Natural killer cell (primary cell): ENCODE data around the gene CAPS. TPM values are rescaled to one million over a fixed set of nuclear protein-coding genes. Genes with fewer than 3 reads are reported as not detected.

Experiments
- ATAC-seq, 3 donors: fragments of 150-1000 bp in 2 of 3; fragments of 200-7000 bp in 1 of 3; cut with Tn5 transposase; 1 replicate in 1 of 3; 2 replicates in 2 of 3; pipeline ENCODE4 v1.10.0; 2021; ENCODE audit warnings: mild to moderate bottlenecking in 2 of 3, moderate library complexity in 2 of 3
- DNase-seq, 2 donors: peaks; one replicate each; pipeline versions ENCODE4 v3.0.0 to v3.0.0-alpha.2; 2013 to 2021; ENCODE audit warnings: mixed read lengths in 1 of 2
- H3K27ac ChIP-seq: one replicate; pipeline ENCODE4 v1.5.1; 2013; ENCODE audit warnings: mild to moderate bottlenecking, low read length
- H3K27me3 ChIP-seq: one replicate; pipeline ENCODE4 v1.6.1; 2013; ENCODE audit warnings: low read length; ENCODE audit not compliant: control insufficient read depth, insufficient read depth
- H3K36me3 ChIP-seq: one replicate; pipeline ENCODE4 v1.6.1; 2013; ENCODE audit warnings: low read length; ENCODE audit not compliant: control insufficient read depth, insufficient read depth
- H3K4me1 ChIP-seq: one replicate; pipeline ENCODE4 v1.6.1; 2013; ENCODE audit warnings: low read length; ENCODE audit not compliant: control insufficient read depth, insufficient read depth
- H3K4me3 ChIP-seq: one replicate; pipeline ENCODE4 v1.5.1; 2013; ENCODE audit warnings: low read length
- H3K9me3 ChIP-seq: one replicate; pipeline ENCODE4 v1.6.1; 2013; ENCODE audit warnings: low read length; ENCODE audit not compliant: control insufficient read depth, insufficient read depth
- H3K27ac Mint-ChIP-seq, 2 donors: one replicate each; pipeline ENCODE4 v1.8.0; 2022; ENCODE audit warnings: mild to moderate bottlenecking in 2 of 2, mixed read lengths in 2 of 2, moderate library complexity in 1 of 2
- H3K27me3 Mint-ChIP-seq, 2 donors: one replicate each; pipeline ENCODE4 v1.8.0; 2022; ENCODE audit warnings: low read depth in 2 of 2, mixed read lengths in 2 of 2
- H3K36me3 Mint-ChIP-seq: one replicate; pipeline ENCODE4 v1.8.0; 2022; ENCODE audit warnings: mixed read lengths
- H3K4me1 Mint-ChIP-seq, 2 donors: one replicate each; pipeline ENCODE4 v1.8.0; 2022; ENCODE audit warnings: mixed read lengths in 2 of 2
- H3K4me3 Mint-ChIP-seq: one replicate; pipeline ENCODE4 v1.8.0; 2022; ENCODE audit warnings: mild to moderate bottlenecking, moderate library complexity, mixed read lengths
- H3K9me3 Mint-ChIP-seq, 2 donors: one replicate each; pipeline ENCODE4 v1.8.0; 2022; ENCODE audit warnings: mixed read lengths in 2 of 2
- CTCF ChIP-seq: fragments of 200-600 bp; IDR thresholded peaks from one replicate; pipeline ENCODE4 v1.8.0; 2022; ENCODE audit warnings: antibody characterized with exemption
- WGBS: methylation state at CpG from one replicate; pipeline ENCODE4 v1.1.7; 2013; ENCODE audit warnings: missing lambda C conversion rate; ENCODE audit not compliant: insufficient coverage; 5-methylcytosine and 5-hydroxymethylcytosine counted together
- intact Hi-C: fragments of 100-400 bp; cut with micrococcal nuclease; formaldehyde crosslinking; loops from one replicate; pipeline ENCODE4 v1.14.2; 2022
- total RNA-seq, 4 donors: library from RNA; stranded (reverse); fragments of 120-200 nt in 1 of 4; gene quantifications; one replicate each; pipeline versions ENCODE4 v1.2.3 to v1.2.4, GENCODE V29; 2013 to 2022

Gene CAPS
- total RNA-seq, 3 donors from 2014 or later (not counting 1 experiment from before 2014, with no cell fraction given), result 34.0 to 41.6 (median 38.3) TPM

GRCh38 chr19:5948752-5949564, 34.9 kb downstream of the CAPS start:
- Histone ChIP-seq H3K4me1 (peaks cover 55% of the 10 kb centered on the region), H3K36me3 (peaks cover 6% of the 10 kb centered on the region), H3K4me3 (no peak overlapping the region), H3K9me3 (no peaks in the 10 kb centered on the region), H3K27ac (no peak overlapping the region), H3K27me3 (no peaks in the 10 kb centered on the region)
- intact Hi-C loops, result no loop called here
- TF ChIP-seq CTCF, result no peak
- H3K27me3 Mint-ChIP-seq, result no peaks in the 10 kb centered on the region
- 64% methylated on average over 11 of the region's 13 CpGs for WGBS
- H3K9me3 Mint-ChIP-seq, result no peaks in the 10 kb centered on the region
- peak in 1 of 2 donors; percentile 37 for DNase-seq
- no peaks in the 10 kb centered on the region for H3K36me3 Mint-ChIP-seq
- H3K4me3 Mint-ChIP-seq, result no peak overlapping the region
- ATAC-seq, result no peak
- H3K4me1 Mint-ChIP-seq, result peaks cover 73 to 95% of the 10 kb centered on the region in 2 donors
- H3K27ac Mint-ChIP-seq, result peak overlapping the region; percentile 44 to 51

GRCh38 chr19:5949792-5950305, 35.8 kb downstream of the CAPS start:
- peak in 1 of 2 donors; percentile 63 for DNase-seq
- intact Hi-C loops, result no loop called here
- Histone ChIP-seq H3K27ac (no peak overlapping the region), H3K36me3 (peaks cover 6% of the 10 kb centered on the region), H3K4me3 (no peak overlapping the region), H3K4me1 (peaks cover 64% of the 10 kb centered on the region), H3K9me3 (no peaks in the 10 kb centered on the region), H3K27me3 (no peaks in the 10 kb centered on the region)
- Mint-ChIP-seq H3K4me3 (no peak overlapping the region), H3K9me3 (no peaks in the 10 kb centered on the region), H3K4me1 (peaks cover 78 to 95% of the 10 kb centered on the region in 2 donors), H3K27me3 (no peaks in the 10 kb centered on the region), H3K27ac (peak overlapping the region; percentile 62 to 84), H3K36me3 (no peaks in the 10 kb centered on the region)
- no peak for ATAC-seq
- WGBS, result 61% methylated on average over 13 of the region's 13 CpGs
- no peak for TF ChIP-seq CTCF

- no peak overlapping the region for H3K4me3 Mint-ChIP-seq
- peaks cover 3% of the 10 kb centered on the region for H3K36me3 ChIP-seq
- H3K27ac Mint-ChIP-seq, result peak overlapping the region; percentile 62 to 84
- no peak overlapping the region for H3K4me3 ChIP-seq
- ATAC-seq, result no peak
- WGBS, result 58% methylated on average over 3 of the region's 3 CpGs
- no peaks in the 10 kb centered on the region for H3K36me3 Mint-ChIP-seq
- no peak overlapping the region for H3K27ac ChIP-seq
- H3K27me3 ChIP-seq, result no peaks in the 10 kb centered on the region
- peaks cover 76 to 92% of the 10 kb centered on the region in 2 donors for H3K4me1 Mint-ChIP-seq
- intact Hi-C loops, result no loop called here
- peak in 1 of 2 donors; percentile 52 for DNase-seq
- TF ChIP-seq CTCF, result no peak
- no peaks in the 10 kb centered on the region for H3K9me3 ChIP-seq
- no peaks in the 10 kb centered on the region for H3K27me3 Mint-ChIP-seq
- H3K4me1 ChIP-seq, result peaks cover 67% of the 10 kb centered on the region
- H3K9me3 Mint-ChIP-seq, result no peaks in the 10 kb centered on the region
These were observed 36.7 kb downstream of the CAPS start for GRCh38 chr19:5950741-5951140.
